NCI-H128 (cell line): Measurements from ENCODE around the gene POMT1.

Source experiments
- DNase-seq: peaks from one replicate; lab custom pipeline; 2025; ENCODE audit not compliant: unreplicated experiment; lab: John Stamatoyannopoulos, UW

The POMT1 gene

GRCh38 chr9:131523086-131523388 lies 20.3 kb downstream of the POMT1 start:
- no peak for DNase-seq

- DNase-seq, result no peak
These were observed 21.0 kb downstream of the POMT1 start for GRCh38 chr9:131523451-131524435.

- DNase-seq, result no peak
These were observed 22.1 kb downstream of the POMT1 start for GRCh38 chr9:131524665-131525315.

GRCh38 chr9:131525643-131526565 lies 23.2 kb downstream of the POMT1 start:
- no peak for DNase-seq

GRCh38 chr9:131528186-131528585 lies 25.5 kb downstream of the POMT1 start:
- DNase-seq, result no peak

GRCh38 chr9:131528886-131529505 lies 26.3 kb downstream of the POMT1 start:
- no peak for DNase-seq

- DNase-seq, result no peak
These were observed 27.2 kb downstream of the POMT1 start for GRCh38 chr9:131529597-131530545.

- DNase-seq, result no peak
These were observed 27.8 kb downstream of the POMT1 start for GRCh38 chr9:131530546-131530919.

GRCh38 chr9:131530920-131531832 lies 28.5 kb downstream of the POMT1 start, which contains the start of gene UCK1:
Gene UCK1, minus strand, starts transcription at chr9:131531263. Its CDS starts 89 bp downstream, at chr9:131531174.
- peak; percentile 52 for DNase-seq

- peak; percentile 25 for DNase-seq
These were observed 32.1 kb downstream of the POMT1 start for GRCh38 chr9:131534721-131535237.

- no peak for DNase-seq
These were observed 35.2 kb downstream of the POMT1 start for GRCh38 chr9:131537946-131538345.

- no peak for DNase-seq
These were observed 36.7 kb downstream of the POMT1 start for GRCh38 chr9:131539223-131539923.

- DNase-seq, result no peak
These were observed 40.4 kb downstream of the POMT1 start for GRCh38 chr9:131543141-131543540.

GRCh38 chr9:131545003-131545785 lies 42.5 kb downstream of the POMT1 start, which contains the start of gene PRRT1B:
Gene PRRT1B, plus strand, starts transcription at chr9:131545523. Its CDS starts 93 bp downstream, at chr9:131545616.
- no peak for DNase-seq

- DNase-seq, result no peak
These were observed 43.1 kb downstream of the POMT1 start for GRCh38 chr9:131545786-131546335.

- no peak for DNase-seq
These were observed 43.8 kb downstream of the POMT1 start for GRCh38 chr9:131546336-131547084.
